NCI-H446 treated with DMSO at 0.1 percent for 48 hours (cell line): Measurements from ENCODE around the gene RC3H1.
"Not testable (repeated sequence)": the region's sequence is repeated elsewhere in the genome, so short reads cannot be mapped to it uniquely, and the experiment has no call there.

Source experiments
- DNase-seq: peaks from one replicate; lab custom pipeline; 2025; lab: John Stamatoyannopoulos, UW

RC3H1 gene

GRCh38 chr1:174023440-174023839 is 1.3 kb upstream of the RC3H1 start:
- no peak for DNase-seq

- no peak for DNase-seq
These were observed 770 bp upstream of the RC3H1 start for GRCh38 chr1:174022976-174023277.

DNA sequence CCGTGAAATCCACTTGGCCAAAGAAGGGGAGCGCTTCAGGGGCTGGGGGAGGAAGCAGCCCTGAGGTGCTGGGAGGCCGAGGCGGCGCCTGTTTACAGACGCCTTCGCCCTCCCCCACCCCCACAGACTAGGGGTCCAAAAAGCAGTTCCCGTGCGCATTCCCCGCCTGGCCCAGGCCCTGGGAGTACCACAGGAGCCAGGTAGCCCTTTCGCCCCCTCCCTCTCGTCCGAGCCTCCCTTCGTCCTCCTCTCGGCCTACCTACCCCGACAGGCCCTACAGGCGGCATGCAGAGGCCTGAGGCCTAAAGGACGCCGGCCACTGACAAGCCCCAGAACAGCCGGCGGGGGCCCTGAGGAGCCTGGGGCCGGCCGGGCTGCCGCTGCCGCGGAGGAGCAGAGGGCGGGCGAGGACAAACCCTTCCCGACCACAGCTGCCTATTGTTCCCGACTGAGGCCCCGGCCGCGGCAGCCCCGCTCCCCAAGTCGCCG is 522 bp downstream of the RC3H1 start:
- DNase-seq: no peak

- DNase-seq: no peak
These were observed 3.6 kb downstream of the RC3H1 start for GRCh38 chr1:174018565-174018964.

GRCh38 chr1:174017231-174017970 is 4.8 kb downstream of the RC3H1 start:
- DNase-seq: no peak

DNA sequence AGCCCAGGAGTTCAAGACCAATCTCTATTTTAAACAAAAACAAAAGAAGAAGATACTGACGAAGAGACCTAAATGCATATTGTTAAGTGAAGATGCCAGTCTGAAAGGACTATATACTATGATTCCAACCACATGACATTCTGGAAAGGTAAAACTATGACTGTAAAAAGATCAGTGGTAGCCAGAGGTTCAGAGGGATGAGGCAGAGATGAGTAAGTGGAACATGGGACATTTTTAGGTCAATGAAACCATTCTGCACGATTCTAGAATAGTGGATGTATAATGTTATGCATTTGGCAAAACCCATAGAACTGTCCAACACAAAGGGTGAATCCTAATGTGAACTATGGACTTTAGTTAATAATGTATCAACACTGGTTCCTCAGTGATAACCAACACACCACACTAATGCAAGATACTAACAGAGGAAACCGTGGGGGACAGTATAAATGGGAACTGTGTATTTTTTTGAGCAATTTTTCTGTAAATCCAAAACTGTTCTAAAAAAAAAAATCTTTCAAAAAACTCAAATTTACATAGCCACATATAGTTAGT is 8.2 kb downstream of the RC3H1 start:
- no peak for DNase-seq

DNA sequence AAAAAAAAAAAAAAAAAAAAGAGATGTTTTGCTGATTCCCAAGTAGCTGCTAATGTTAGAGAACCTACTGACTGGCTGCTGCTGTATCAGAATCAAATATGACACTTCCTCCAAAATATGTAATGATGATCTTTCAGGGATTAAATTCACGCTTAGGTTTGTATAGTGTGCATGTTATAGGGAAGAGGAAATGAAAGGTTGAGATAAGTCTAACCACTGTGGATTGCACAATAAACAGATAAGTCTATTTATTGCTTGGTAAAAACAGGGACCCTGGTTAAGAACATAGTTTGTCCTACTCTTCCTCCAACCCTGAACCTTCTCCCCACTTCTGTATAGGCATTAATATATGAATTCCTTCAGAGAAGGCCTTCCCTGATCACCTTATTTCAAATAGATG is 13.2 kb downstream of the RC3H1 start:
- DNase-seq: no peak

GRCh38 chr1:174008269-174008668 is 13.9 kb downstream of the RC3H1 start:
- DNase-seq: no peak

DNA sequence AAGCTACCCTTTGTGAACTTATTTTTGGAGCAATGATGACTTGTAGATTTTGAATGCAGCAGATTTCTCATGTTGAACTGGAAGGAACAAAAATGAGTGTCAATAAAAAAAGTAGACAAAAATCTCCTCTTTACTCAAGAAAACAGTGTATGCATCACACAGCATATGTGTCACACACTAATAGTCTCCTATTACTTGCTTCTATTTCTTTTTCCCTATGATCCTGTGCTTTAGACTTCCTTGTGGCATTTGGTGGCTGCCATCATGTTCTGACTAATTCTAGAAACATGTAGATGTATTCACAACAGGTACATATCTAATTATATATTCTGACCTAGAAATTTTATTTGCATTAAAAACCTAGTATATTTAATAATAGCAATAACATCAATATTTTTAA is 14.3 kb downstream of the RC3H1 start:
- DNase-seq: no peak

GRCh38 chr1:174005032-174005431 is 17.1 kb downstream of the RC3H1 start:
- DNase-seq: peak; percentile 45

DNA sequence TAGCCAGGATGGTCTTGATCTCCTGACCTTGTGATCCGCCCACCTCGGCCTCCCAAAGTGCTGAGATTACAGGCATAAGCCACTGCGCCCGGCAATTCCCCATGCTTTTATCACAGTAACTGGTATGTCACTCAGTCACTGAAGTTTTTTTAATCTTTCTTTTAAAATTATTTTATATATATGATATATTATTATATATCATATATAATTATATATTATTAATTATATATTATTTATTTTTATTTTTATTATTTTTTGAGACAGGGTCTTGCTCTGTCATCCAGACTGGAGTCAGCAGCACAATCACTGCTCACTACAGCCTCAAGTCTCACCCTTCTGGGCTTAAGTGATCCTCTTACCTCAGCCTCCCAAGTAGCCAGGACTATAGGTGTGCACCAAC is 18.3 kb downstream of the RC3H1 start:
- no peak for DNase-seq

DNA sequence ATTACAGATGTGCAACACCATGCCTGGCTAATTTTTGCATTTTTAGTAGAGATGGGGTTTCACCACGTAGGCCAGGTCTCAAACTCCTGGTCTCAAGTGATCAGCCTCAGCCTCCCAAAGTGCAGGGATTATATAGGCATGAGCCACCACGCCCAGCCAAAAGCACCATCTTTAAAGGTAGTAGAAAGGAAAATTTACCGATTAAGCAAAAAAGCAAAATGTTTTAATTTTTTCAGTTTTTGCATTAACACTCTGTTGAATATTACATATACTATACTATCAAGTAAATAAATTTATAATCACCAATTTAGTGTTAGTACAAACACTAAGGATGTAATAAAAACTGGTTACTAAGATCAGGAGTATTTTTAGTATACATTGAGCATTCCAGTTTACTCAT is 20.6 kb downstream of the RC3H1 start:
- no peak for DNase-seq

- no peak for DNase-seq
These were observed 21.8 kb downstream of the RC3H1 start for GRCh38 chr1:174000371-174000770.

- no peak for DNase-seq
These were observed 24.4 kb downstream of the RC3H1 start for GRCh38 chr1:173997791-173998190.

DNA sequence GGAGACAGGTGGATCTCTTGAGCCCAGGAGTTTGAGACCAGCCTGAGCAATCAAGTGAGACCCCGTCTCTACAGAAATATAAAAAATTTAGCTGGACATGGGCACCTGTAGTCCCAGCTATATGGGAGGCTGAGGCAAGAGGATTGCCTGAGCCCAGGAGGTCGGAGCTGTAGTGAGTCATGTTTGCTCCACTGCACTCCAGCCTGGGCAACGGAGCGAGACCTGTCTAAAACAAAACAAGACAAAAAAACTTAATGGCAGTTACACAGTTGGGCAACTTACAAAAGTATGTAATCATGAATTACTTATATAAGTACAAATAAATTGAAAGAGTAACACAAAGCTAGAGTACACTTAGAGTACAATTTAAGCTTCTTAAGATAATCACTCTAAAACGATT is 25.2 kb downstream of the RC3H1 start:
- DNase-seq: no peak

DNA sequence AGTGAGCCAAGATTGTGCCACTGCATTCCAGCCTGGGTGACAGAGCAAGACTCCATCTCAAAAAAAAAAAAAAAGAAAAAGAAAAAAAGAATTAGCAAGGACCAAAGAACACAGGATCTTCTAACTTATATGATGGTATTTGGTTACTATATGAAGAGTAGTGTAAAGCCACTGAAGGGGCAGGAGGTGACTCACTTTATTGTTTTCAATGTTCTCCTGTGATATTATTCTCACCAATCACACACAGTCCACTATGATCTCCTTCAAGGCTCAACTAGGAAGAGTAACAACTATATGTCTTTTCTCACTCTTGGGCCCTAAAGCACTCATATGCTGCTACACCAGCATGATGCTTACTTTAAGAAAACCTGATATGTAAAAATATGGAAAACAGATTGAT is 26.7 kb downstream of the RC3H1 start:
- DNase-seq: no peak

- not testable (repeated sequence) for DNase-seq
These were observed 28.2 kb downstream of the RC3H1 start for GRCh38 chr1:173993948-173994347.

- DNase-seq: no peak
These were observed 34.1 kb downstream of the RC3H1 start for GRCh38 chr1:173988068-173988467.

- no peak for DNase-seq
These were observed 35.2 kb downstream of the RC3H1 start for GRCh38 chr1:173986951-173987350.

DNA sequence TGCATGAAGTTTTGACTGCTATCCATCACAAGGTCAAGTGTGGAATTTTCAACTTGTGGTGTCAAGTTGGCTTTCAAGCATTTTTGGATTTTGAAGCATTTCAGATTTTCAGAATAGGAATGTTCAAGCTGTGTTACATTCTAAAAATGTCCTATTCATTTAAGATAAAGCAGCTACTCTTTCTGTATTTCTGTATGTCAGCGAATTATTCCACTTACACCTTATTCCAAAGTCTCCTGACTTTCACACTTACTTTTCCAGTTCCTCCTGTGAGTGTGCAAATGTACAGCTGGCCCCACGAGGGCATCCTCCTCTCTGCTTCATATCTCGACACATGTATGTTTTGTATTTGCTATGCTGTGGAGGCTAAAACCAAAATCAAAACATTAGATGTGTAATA is 51.9 kb downstream of the RC3H1 start:
- DNase-seq: no peak

- DNase-seq: not testable (repeated sequence)
These were observed 56.3 kb downstream of the RC3H1 start for GRCh38 chr1:173965896-173966295.

- no peak for DNase-seq
These were observed 58.7 kb downstream of the RC3H1 start for GRCh38 chr1:173963477-173963876.

DNA sequence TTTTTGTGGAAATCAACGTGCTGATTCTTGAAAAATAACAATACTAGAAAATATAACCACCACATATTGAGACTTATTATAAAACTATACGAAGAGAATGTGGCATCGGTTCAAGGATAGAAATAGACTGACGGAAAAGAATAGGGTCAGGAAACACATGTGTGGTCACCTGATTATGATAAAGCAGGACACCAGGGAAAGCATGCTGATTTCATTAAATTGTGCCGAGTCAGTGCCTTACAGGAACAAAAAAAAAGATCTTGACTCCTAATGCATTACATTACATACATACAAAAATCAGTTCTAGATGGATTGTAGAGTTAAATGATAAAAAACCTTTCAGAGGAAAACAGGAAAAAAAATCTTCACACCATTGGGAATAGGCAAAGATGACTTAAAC is 61.5 kb downstream of the RC3H1 start:
- DNase-seq: no peak

DNA sequence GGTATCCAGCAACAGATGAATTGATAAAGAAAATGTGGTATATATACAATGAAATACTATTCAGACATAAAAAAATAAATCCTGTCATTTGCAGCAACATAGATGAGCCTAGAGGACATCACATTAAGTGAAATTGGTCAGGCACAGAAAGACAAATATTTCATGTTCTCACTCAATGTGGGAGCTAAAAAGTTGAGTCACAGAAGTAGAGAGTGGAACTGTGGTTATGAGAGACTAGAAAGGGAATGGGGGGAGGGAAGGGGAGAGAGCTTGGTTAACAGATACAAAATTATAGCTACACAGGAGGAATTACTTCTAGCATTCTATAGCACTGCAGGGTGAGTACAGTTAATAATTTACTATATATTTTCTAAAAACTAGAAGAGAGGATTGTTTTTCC is 68.0 kb downstream of the RC3H1 start:
- no peak for DNase-seq
